ENCODE measurements around the gene SFTPD. TPM values are rescaled to one million over a fixed set of nuclear protein-coding genes. Genes with fewer than 3 reads are reported as not detected.

Gene SFTPD
- total and polyA plus RNA-seq, 2 donors (not counting 1 experiment from before 2014, with no cell fraction given), result not detected

DNA sequence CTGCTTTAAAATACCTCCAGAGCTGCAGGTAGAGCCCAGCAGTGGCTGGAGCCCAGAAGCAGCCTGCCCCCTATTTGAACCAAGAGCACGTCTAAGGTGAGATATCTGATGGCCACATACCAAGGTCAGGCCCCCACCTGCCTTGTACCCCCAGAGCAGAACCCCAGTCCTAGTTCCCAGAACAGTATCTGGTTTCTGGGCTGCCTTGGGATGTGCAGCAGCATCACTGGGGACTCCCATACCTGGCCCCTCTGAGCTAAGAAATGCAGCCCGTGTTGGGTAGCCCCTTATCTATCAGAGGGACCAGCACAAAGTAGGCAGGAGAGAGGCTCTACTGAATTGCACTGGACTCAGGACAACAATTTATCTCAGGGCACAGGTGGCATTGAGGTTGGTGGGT, 8.9 kb downstream of the SFTPD start:
- H3K4me3 ChIP-seq (replicated peaks in 1 of 4; ENCODE audit: control extremely low read depth in 1 of 4, insufficient read depth in 1 of 4, low read depth in 3 of 4, low read length in 4 of 4), result no peak overlapping the region
- H3K9me3 ChIP-seq (ENCODE audit: control insufficient read depth, insufficient read depth, low read depth, low read length), result no peaks in the 10 kb centered on the region
- no peak overlapping the region for H3K27ac ChIP-seq (ENCODE audit: insufficient read depth, low read length)
- H3K4me2 ChIP-seq (ENCODE audit: extremely low read depth, insufficient read depth, low read length), result no peak overlapping the region
- peaks cover 4% of the 10 kb centered on the region for H3K27me3 ChIP-seq (ENCODE audit: control insufficient read depth, insufficient read depth, low read length)
- H3K79me2 ChIP-seq (ENCODE audit: control insufficient read depth, insufficient read depth, low read length), result no peaks in the 10 kb centered on the region
- DNase-seq (ENCODE audit: low read depth in 2 of 2), result no peak
- H3K9ac ChIP-seq (ENCODE audit: insufficient read depth, low read length), result no peak overlapping the region
- no peak overlapping the region for H2AFZ ChIP-seq (ENCODE audit: low read length)
- no peaks in the 10 kb centered on the region for H3K4me1 ChIP-seq (ENCODE audit: control insufficient read depth, extremely low read depth, insufficient read depth, low read length)
- no peaks in the 10 kb centered on the region for H4K20me1 ChIP-seq (ENCODE audit: control insufficient read depth, extremely low read depth, insufficient read depth, low read length)
- H3K36me3 ChIP-seq (ENCODE audit: control insufficient read depth, insufficient read depth, low read length), result no peaks in the 10 kb centered on the region
- no peak for TF ChIP-seq EZH2 (IDR thresholded peaks at IDR 0.05; ENCODE audit: low read length, missing control alignments)
- TF ChIP-seq, protein P1, sequence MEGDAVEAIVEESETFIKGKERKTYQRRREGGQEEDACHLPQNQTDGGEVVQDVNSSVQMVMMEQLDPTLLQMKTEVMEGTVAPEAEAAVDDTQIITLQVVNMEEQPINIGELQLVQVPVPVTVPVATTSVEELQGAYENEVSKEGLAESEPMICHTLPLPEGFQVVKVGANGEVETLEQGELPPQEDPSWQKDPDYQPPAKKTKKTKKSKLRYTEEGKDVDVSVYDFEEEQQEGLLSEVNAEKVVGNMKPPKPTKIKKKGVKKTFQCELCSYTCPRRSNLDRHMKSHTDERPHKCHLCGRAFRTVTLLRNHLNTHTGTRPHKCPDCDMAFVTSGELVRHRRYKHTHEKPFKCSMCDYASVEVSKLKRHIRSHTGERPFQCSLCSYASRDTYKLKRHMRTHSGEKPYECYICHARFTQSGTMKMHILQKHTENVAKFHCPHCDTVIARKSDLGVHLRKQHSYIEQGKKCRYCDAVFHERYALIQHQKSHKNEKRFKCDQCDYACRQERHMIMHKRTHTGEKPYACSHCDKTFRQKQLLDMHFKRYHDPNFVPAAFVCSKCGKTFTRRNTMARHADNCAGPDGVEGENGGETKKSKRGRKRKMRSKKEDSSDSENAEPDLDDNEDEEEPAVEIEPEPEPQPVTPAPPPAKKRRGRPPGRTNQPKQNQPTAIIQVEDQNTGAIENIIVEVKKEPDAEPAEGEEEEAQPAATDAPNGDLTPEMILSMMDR (conservative IDR thresholded peaks at IDR 0.05 in 1 of 2, IDR thresholded peaks at IDR 0.05 in 1 of 2; ENCODE audit: low read depth in 1 of 2, low read length in 2 of 2), result no peak

DNA sequence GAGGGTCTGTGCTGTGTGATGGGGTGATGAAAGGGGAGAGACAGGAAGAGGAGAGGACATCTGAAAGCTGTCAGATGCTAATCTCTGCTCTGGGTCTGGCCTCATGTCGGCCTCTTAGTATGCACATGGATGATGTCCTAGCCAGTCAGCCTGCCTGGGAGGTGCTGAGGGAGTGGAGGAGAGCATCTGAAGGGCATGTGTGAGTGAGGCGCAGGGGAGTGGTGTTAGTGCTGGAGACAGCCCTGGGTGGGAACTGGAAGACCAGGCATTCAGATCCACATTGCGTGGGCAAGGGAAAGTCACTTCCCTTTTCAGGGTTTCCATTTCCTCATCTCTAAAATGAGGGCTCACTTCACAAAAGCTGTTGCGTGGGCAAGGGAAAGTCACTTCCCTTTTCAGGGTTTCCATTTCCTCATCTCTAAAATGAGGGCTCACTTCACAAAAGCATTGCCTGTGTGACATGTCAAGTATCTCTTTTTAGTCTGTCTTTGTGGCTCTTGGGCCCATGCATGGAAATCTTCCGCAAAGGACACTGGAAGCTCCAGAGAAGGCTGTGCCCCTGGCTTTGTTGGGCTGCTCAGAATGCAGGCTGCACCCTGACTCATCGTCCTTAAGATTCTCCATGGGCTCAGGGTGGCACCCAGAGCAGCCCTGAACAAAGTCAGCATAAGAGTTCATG, 10.0 kb downstream of the SFTPD start:
- peaks cover 4% of the 10 kb centered on the region for H3K27me3 ChIP-seq (ENCODE audit: control insufficient read depth, insufficient read depth, low read length)
- no peaks in the 10 kb centered on the region for H3K9me3 ChIP-seq (ENCODE audit: control insufficient read depth, insufficient read depth, low read depth, low read length)
- no peaks in the 10 kb centered on the region for H4K20me1 ChIP-seq (ENCODE audit: control insufficient read depth, extremely low read depth, insufficient read depth, low read length)
- no peaks in the 10 kb centered on the region for H3K79me2 ChIP-seq (ENCODE audit: control insufficient read depth, insufficient read depth, low read length)
- no peak for DNase-seq (ENCODE audit: low read depth in 2 of 2)
- TF ChIP-seq, protein P1 (conservative IDR thresholded peaks at IDR 0.05 in 1 of 2, IDR thresholded peaks at IDR 0.05 in 1 of 2; ENCODE audit: low read depth in 1 of 2, low read length in 2 of 2), result no peak
- no peak for TF ChIP-seq EZH2 (IDR thresholded peaks at IDR 0.05; ENCODE audit: low read length, missing control alignments)
- no peaks in the 10 kb centered on the region for H3K4me1 ChIP-seq (ENCODE audit: control insufficient read depth, extremely low read depth, insufficient read depth, low read length)
- H3K9ac ChIP-seq (ENCODE audit: insufficient read depth, low read length), result no peak overlapping the region
- no peak overlapping the region for H2AFZ ChIP-seq (ENCODE audit: low read length)
- H3K4me3 ChIP-seq (replicated peaks in 1 of 4; ENCODE audit: control extremely low read depth in 1 of 4, insufficient read depth in 1 of 4, low read depth in 3 of 4, low read length in 4 of 4), result no peak overlapping the region
- no peak overlapping the region for H3K27ac ChIP-seq (ENCODE audit: insufficient read depth, low read length)
- H3K36me3 ChIP-seq (ENCODE audit: control insufficient read depth, insufficient read depth, low read length), result no peaks in the 10 kb centered on the region
- no peak overlapping the region for H3K4me2 ChIP-seq (ENCODE audit: extremely low read depth, insufficient read depth, low read length)

DNA sequence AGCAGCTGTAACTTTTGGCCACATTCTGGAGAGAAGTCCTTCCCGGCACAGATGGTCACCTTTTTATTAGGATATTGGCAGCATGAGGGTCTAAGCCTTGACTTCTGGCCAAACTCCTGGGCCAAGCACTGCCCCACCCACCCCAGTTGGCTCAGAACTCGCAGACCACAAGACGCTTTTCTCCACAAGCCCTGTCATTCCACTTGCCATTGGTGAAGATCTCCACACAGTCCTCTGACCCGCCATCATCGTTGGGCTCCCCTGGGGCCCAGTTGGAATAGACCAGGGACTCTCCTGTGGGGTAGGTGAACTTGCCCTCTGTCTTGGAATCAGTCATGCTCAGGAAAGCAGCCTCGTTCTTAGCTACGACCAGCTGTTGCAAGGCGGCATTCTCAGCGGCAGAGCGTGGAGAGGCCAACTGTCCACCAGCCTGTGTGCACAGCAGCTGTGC, 11.2 kb downstream of the SFTPD start:
- Histone ChIP-seq H3K4me3 (replicated peaks in 1 of 4; ENCODE audit: control extremely low read depth in 1 of 4, insufficient read depth in 1 of 4, low read depth in 3 of 4, low read length in 4 of 4) (no peak overlapping the region), H3K4me2 (ENCODE audit: extremely low read depth, insufficient read depth, low read length) (no peak overlapping the region), H3K9ac (ENCODE audit: insufficient read depth, low read length) (no peak overlapping the region)

More for the DNA sequence above, 11.2 kb downstream of the SFTPD start:
- H2AFZ ChIP-seq (ENCODE audit: low read length), result no peak overlapping the region
- DNase-seq (ENCODE audit: low read depth in 2 of 2), result no peak
- no peaks in the 10 kb centered on the region for H3K4me1 ChIP-seq (ENCODE audit: control insufficient read depth, extremely low read depth, insufficient read depth, low read length)
- no peaks in the 10 kb centered on the region for H4K20me1 ChIP-seq (ENCODE audit: control insufficient read depth, extremely low read depth, insufficient read depth, low read length)
- no peaks in the 10 kb centered on the region for H3K27me3 ChIP-seq (ENCODE audit: control insufficient read depth, insufficient read depth, low read length)
- TF ChIP-seq EZH2 (IDR thresholded peaks at IDR 0.05; ENCODE audit: low read length, missing control alignments), result no peak
- TF ChIP-seq, protein P1 (conservative IDR thresholded peaks at IDR 0.05 in 1 of 2, IDR thresholded peaks at IDR 0.05 in 1 of 2; ENCODE audit: low read depth in 1 of 2, low read length in 2 of 2), result no peak
- H3K9me3 ChIP-seq (ENCODE audit: control insufficient read depth, insufficient read depth, low read depth, low read length), result no peaks in the 10 kb centered on the region
- no peaks in the 10 kb centered on the region for H3K36me3 ChIP-seq (ENCODE audit: control insufficient read depth, insufficient read depth, low read length)
- no peak overlapping the region for H3K27ac ChIP-seq (ENCODE audit: insufficient read depth, low read length)
- no peaks in the 10 kb centered on the region for H3K79me2 ChIP-seq (ENCODE audit: control insufficient read depth, insufficient read depth, low read length)

Data from fibroblast of lung (primary cell).